Measurements from ENCODE around the gene BRIP1.
"Not testable (repeated sequence)": the region's sequence is repeated elsewhere in the genome, so short reads cannot be mapped to it uniquely, and the experiment has no call there.

The BRIP1 gene

DNA sequence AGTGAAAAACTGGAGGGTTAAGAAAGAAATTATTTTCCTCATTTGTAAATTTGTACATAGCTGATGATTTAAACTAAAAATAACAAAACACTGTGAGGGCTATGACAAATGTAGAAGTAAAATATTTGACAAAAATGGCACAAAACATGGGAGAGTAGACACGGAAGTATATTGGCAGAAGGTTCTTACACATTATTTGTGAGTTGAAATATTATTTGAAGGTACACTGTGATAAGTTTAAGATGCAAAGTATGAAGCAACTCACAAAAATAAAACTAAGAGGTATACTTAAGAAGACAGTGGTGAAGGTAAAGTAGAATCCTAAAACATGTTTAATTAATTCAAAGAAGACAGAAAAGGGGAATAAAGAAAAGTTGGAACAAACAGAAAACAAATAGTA lies 34.6 kb downstream of the BRIP1 start:
- H4K20me1 ChIP-seq (ENCODE audit: insufficient read depth, low read length), result no peaks in the 10 kb centered on the region
- TF ChIP-seq, protein P1, sequence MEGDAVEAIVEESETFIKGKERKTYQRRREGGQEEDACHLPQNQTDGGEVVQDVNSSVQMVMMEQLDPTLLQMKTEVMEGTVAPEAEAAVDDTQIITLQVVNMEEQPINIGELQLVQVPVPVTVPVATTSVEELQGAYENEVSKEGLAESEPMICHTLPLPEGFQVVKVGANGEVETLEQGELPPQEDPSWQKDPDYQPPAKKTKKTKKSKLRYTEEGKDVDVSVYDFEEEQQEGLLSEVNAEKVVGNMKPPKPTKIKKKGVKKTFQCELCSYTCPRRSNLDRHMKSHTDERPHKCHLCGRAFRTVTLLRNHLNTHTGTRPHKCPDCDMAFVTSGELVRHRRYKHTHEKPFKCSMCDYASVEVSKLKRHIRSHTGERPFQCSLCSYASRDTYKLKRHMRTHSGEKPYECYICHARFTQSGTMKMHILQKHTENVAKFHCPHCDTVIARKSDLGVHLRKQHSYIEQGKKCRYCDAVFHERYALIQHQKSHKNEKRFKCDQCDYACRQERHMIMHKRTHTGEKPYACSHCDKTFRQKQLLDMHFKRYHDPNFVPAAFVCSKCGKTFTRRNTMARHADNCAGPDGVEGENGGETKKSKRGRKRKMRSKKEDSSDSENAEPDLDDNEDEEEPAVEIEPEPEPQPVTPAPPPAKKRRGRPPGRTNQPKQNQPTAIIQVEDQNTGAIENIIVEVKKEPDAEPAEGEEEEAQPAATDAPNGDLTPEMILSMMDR (IDR thresholded peaks at IDR 0.05; ENCODE audit: low read depth, low read length), result no peak
- no peak for TF ChIP-seq EZH2phosphoT487 (IDR thresholded peaks at IDR 0.05; ENCODE audit: low read depth)
- H3K4me2 ChIP-seq (ENCODE audit: low read length), result no peak overlapping the region
- no peak overlapping the region for H3K27ac ChIP-seq (ENCODE audit: low read length)
- no peaks in the 10 kb centered on the region for H3K27me3 ChIP-seq (ENCODE audit: low read depth, low read length)
- H3K9me3 ChIP-seq (ENCODE audit: insufficient read depth, low read length), result no peaks in the 10 kb centered on the region
- H3K4me3 ChIP-seq (ENCODE audit: low read length), result no peak overlapping the region
- no peak overlapping the region for H2AFZ ChIP-seq (ENCODE audit: low read depth, low read length)
- no peaks in the 10 kb centered on the region for H3K4me1 ChIP-seq (ENCODE audit: low read length)
- no peaks in the 10 kb centered on the region for H3K79me2 ChIP-seq (ENCODE audit: low read length)
- H3K36me3 ChIP-seq (replicated peaks; ENCODE audit: low read depth, low read length), result peaks cover 7% of the 10 kb centered on the region
- no peak overlapping the region for H3K9ac ChIP-seq (ENCODE audit: low read length)

DNA sequence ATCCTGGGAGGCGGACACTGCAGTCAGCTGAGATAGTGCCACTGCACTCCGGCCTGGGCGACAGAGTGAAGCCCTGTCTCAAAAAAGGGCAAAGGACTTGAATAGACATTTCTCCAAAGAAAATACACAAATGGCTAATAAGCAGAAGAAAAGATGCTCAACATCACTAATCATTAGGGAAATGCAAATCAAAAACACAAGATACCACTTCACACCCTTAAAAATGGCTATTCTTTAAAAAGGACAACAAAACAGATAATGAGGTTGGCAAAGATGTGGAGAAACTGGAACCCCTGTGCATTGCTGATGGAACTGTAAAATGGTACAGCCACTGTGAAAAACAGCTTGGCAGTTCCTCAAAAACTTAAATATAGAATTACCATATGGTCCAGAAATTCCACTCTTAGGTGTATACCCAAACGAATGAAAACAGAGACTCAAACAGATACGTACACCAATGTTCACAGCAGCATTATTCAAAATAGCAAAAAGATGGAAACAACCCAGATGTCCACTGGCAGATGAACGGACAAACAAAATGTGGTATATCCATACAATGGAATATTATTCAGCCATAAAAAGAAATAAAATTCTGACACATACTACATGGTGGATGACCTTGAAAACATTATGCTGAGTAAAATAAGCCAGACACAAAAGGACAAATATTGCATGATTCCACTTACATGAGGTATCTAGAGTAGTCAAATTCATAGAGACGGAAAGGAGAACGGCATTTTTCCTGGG lies 35.5 kb downstream of the BRIP1 start:
- no peak for TF ChIP-seq EZH2phosphoT487 (IDR thresholded peaks at IDR 0.05; ENCODE audit: low read depth)
- TF ChIP-seq, protein P1 (IDR thresholded peaks at IDR 0.05; ENCODE audit: low read depth, low read length), result no peak
- H3K4me1 ChIP-seq (ENCODE audit: low read length), result peaks cover 6% of the 10 kb centered on the region
- no peak overlapping the region for H3K4me3 ChIP-seq (ENCODE audit: low read length)
- H3K4me2 ChIP-seq (ENCODE audit: low read length), result no peak overlapping the region
- no peaks in the 10 kb centered on the region for H3K79me2 ChIP-seq (ENCODE audit: low read length)
- no peak overlapping the region for H3K9ac ChIP-seq (ENCODE audit: low read length)
- H2AFZ ChIP-seq (ENCODE audit: low read depth, low read length), result no peak overlapping the region
- peaks cover 3% of the 10 kb centered on the region; the same call in 1 of the 2 replicates for H4K20me1 ChIP-seq (ENCODE audit: insufficient read depth, low read length)
- no peaks in the 10 kb centered on the region for H3K9me3 ChIP-seq (ENCODE audit: insufficient read depth, low read length)
- H3K36me3 ChIP-seq (replicated peaks; ENCODE audit: low read depth, low read length), result peaks cover 7% of the 10 kb centered on the region
- H3K27me3 ChIP-seq (ENCODE audit: low read depth, low read length), result no peaks in the 10 kb centered on the region
- no peak overlapping the region for H3K27ac ChIP-seq (ENCODE audit: low read length)

DNA sequence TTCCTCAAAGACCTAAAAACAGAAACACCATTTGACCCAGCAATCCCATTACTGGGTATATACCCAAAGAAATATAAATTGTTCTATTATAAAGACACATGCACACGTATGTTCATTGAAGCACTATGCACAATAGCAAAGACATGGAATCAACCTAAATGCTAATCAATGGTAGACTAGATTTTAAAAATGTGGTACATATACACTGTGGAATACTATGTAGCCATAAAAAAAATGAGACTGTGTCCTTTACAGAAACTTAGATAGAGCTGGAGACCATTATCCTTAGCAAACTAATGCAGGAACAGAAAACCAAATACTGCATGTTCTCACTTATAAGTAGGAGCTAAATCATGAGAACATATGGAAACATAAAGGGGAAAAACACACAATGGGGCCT lies 36.5 kb downstream of the BRIP1 start:
- not testable (repeated sequence) for H3K27me3 ChIP-seq (ENCODE audit: low read depth, low read length); H3K9me3 ChIP-seq (ENCODE audit: insufficient read depth, low read length); H3K9ac ChIP-seq (ENCODE audit: low read length); H4K20me1 ChIP-seq (ENCODE audit: insufficient read depth, low read length); H3K4me3 ChIP-seq (ENCODE audit: low read length); H2AFZ ChIP-seq (ENCODE audit: low read depth, low read length); H3K79me2 ChIP-seq (ENCODE audit: low read length); H3K27ac ChIP-seq (ENCODE audit: low read length); H3K4me2 ChIP-seq (ENCODE audit: low read length)
- Histone ChIP-seq H3K4me1 (ENCODE audit: low read length) (peaks cover 16% of the 10 kb centered on the region), H3K36me3 (replicated peaks; ENCODE audit: low read depth, low read length) (peaks cover 12% of the 10 kb centered on the region)

DNA sequence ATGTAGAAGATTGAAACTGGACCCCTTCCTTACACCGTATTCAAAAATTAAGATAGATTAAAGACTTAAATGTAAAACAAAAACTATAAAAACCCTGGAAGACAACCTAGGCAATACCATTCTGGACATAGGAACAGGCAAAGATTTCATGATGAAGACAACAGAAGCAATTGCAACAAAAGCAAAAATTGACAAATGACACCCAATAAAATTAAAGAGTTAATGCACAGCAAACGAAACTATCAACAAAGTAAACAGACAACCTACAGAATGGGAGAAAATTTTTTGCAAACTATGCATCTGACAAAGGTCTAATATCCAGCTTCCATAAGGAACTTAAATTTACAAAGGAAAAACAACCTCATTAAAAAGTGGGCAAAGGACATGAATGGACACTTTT lies 37.1 kb downstream of the BRIP1 start:
- not testable (repeated sequence) for H3K79me2 ChIP-seq (ENCODE audit: low read length); H3K4me2 ChIP-seq (ENCODE audit: low read length); H3K27ac ChIP-seq (ENCODE audit: low read length); H4K20me1 ChIP-seq (ENCODE audit: insufficient read depth, low read length); H3K4me3 ChIP-seq (ENCODE audit: low read length); H3K9ac ChIP-seq (ENCODE audit: low read length); H3K27me3 ChIP-seq (ENCODE audit: low read depth, low read length); H2AFZ ChIP-seq (ENCODE audit: low read depth, low read length); H3K9me3 ChIP-seq (ENCODE audit: insufficient read depth, low read length)
- Histone ChIP-seq H3K36me3 (replicated peaks; ENCODE audit: low read depth, low read length) (peaks cover 17% of the 10 kb centered on the region), H3K4me1 (ENCODE audit: low read length) (peaks cover 20% of the 10 kb centered on the region)

DNA sequence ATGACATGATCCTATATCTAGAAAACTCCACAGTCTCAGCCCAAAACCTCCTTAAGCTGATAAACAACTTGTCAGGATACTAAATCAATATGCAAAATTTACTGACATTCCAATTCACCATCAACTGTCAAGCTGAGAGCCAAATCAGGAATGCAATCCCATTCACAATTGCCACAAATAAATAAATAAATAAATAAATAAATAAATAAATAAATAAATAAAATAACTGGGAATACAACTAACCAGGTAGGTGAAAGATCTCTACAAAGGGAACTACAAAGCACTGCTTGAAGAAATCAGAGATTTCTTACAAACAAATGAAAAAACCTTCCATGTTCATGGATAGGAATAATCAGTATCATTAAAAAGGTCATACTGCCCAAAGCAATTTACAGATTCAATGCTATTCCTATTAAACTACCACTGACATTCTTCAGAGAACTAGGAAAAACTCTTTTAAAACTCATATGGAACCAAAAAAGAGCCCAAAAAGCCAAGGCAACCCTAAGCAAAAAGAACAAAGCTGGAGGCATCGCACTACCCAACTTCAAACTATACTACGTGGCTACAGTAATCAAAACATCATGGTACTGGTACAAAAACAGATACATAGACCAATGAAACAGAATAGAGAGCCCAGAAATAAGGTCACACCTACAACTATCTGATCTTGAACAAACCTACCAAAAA lies 37.7 kb downstream of the BRIP1 start:
- Histone ChIP-seq H3K4me2 (ENCODE audit: low read length) (no peak overlapping the region), H3K9me3 (ENCODE audit: insufficient read depth, low read length) (no peaks in the 10 kb centered on the region), H2AFZ (ENCODE audit: low read depth, low read length) (no peak overlapping the region), H3K27ac (ENCODE audit: low read length) (no peak overlapping the region), H3K79me2 (ENCODE audit: low read length) (no peaks in the 10 kb centered on the region), H3K36me3 (replicated peaks; ENCODE audit: low read depth, low read length) (peaks cover 21% of the 10 kb centered on the region), H3K9ac (ENCODE audit: low read length) (no peak overlapping the region), H3K27me3 (ENCODE audit: low read depth, low read length) (no peaks in the 10 kb centered on the region), H3K4me3 (ENCODE audit: low read length) (no peak overlapping the region), H4K20me1 (ENCODE audit: insufficient read depth, low read length) (peaks cover 8% of the 10 kb centered on the region; the same call in 1 of the 2 replicates), H3K4me1 (ENCODE audit: low read length) (peaks cover 20% of the 10 kb centered on the region)
- TF ChIP-seq EZH2phosphoT487 (IDR thresholded peaks at IDR 0.05; ENCODE audit: low read depth), result no peak
- TF ChIP-seq, protein P1 (IDR thresholded peaks at IDR 0.05; ENCODE audit: low read depth, low read length), result no peak

All from OCI-LY3 (cell line).